Calu3 (cell line): ENCODE measurements around the gene NMNAT2. TPM values are rescaled to one million over a fixed set of nuclear protein-coding genes. Genes with fewer than 3 reads are reported as not detected.

Experiments used
- BruUV-seq: library from RNA; stranded (reverse); fragments of 400-500 nt; replicated peaks from 2 replicates; lab custom pipeline; 2021; lab: Mats Ljungman, UMichigan
- CTCF ChIA-PET: fragments of 300-600 bp; sonication (Branson Sonifier 250); formaldehyde crosslinking; loops from one replicate; lab custom pipeline; 2022; ENCODE audit warnings: antibody characterized with exemption; lab: Charles Lee
- DNase-seq: peaks from one replicate; pipeline ENCODE4 v3.0.0; 2022
- H3K27ac Mint-ChIP-seq: one replicate; pipeline ENCODE4 v1.8.0; 2022; ENCODE audit warnings: mixed read lengths; ENCODE audit not compliant: unreplicated experiment
- H3K27me3 Mint-ChIP-seq: one replicate; pipeline ENCODE4 v1.8.0; 2022; ENCODE audit warnings: mixed read lengths; ENCODE audit not compliant: unreplicated experiment
- H3K36me3 Mint-ChIP-seq: one replicate; pipeline ENCODE4 v1.8.0; 2022; ENCODE audit warnings: mild to moderate bottlenecking, moderate library complexity, mixed read lengths; ENCODE audit not compliant: insufficient read depth, unreplicated experiment
- H3K4me1 Mint-ChIP-seq: one replicate; pipeline ENCODE4 v1.8.0; 2022; ENCODE audit warnings: mild to moderate bottlenecking, low read depth, mixed read lengths; ENCODE audit not compliant: unreplicated experiment
- H3K4me3 Mint-ChIP-seq: one replicate; pipeline ENCODE4 v1.8.0; 2022; ENCODE audit warnings: mild to moderate bottlenecking, low read depth, moderate library complexity, mixed read lengths; ENCODE audit not compliant: unreplicated experiment
- H3K9me3 Mint-ChIP-seq: one replicate; pipeline ENCODE4 v1.8.0; 2022; ENCODE audit warnings: low read depth, mixed read lengths; ENCODE audit not compliant: unreplicated experiment
- intact Hi-C: fragments of 100-400 bp; cut with micrococcal nuclease; formaldehyde crosslinking; loops from one replicate; pipeline ENCODE4 v1.10.0; 2022; ENCODE audit not compliant: unreplicated experiment
- total RNA-seq: library from RNA; stranded (reverse); gene quantifications from 2 replicates; pipeline ENCODE4 v1.2.3, GENCODE V29; 2022
- TF ChIP-seq, protein P1 (sequence below): fragments of 200-600 bp; IDR thresholded peaks from one replicate; pipeline ENCODE4 v1.8.0; 2022; ENCODE audit warnings: antibody characterized with exemption; ENCODE audit not compliant: unreplicated experiment

The NMNAT2 gene
- total RNA-seq, 1 experiment from 2014 or later: 0.26 TPM

DNA sequence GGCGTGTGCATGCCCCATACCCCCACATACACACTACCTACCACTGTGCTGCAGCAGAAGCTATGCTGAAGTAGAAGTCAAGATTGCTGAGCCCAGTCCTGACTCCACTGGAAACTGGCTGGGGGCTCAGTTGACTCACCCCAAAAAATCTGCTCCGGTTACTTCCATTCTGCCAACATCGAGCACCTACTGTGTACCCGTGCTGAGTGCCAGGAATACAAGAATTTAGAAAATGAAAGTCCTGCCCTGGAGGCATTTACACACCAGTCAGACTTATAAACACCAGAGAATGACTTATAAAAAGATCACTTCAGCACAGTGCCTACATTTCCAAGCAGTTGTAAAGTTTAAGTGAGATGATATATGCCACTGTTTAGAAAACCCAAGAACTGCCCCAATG lies 99.1 kb downstream of the NMNAT2 start:
- no peaks in the 10 kb centered on the region for H3K36me3 Mint-ChIP-seq
- no peak for DNase-seq
- no peaks in the 10 kb centered on the region for H3K9me3 Mint-ChIP-seq
- TF ChIP-seq, protein P1, sequence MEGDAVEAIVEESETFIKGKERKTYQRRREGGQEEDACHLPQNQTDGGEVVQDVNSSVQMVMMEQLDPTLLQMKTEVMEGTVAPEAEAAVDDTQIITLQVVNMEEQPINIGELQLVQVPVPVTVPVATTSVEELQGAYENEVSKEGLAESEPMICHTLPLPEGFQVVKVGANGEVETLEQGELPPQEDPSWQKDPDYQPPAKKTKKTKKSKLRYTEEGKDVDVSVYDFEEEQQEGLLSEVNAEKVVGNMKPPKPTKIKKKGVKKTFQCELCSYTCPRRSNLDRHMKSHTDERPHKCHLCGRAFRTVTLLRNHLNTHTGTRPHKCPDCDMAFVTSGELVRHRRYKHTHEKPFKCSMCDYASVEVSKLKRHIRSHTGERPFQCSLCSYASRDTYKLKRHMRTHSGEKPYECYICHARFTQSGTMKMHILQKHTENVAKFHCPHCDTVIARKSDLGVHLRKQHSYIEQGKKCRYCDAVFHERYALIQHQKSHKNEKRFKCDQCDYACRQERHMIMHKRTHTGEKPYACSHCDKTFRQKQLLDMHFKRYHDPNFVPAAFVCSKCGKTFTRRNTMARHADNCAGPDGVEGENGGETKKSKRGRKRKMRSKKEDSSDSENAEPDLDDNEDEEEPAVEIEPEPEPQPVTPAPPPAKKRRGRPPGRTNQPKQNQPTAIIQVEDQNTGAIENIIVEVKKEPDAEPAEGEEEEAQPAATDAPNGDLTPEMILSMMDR: no peak
- H3K4me3 Mint-ChIP-seq: no peak overlapping the region
- no peaks in the 10 kb centered on the region for H3K27me3 Mint-ChIP-seq
- BruUV-seq: no TSS peak
- intact Hi-C loops: loop anchor here (2.0 kb wide), 1 partner anchor 38 kb away; no protein-coding TSS in a partner anchor
- CTCF ChIA-PET: interaction anchor here (0.6 to 2.5 kb wide), 3 partner anchors 37 to 427 kb away, joined by 3 to 9 read pairs (median 3); no protein-coding TSS in a partner anchor
- no peak overlapping the region for H3K27ac Mint-ChIP-seq
- H3K4me1 Mint-ChIP-seq: peaks cover 20% of the 10 kb centered on the region

DNA sequence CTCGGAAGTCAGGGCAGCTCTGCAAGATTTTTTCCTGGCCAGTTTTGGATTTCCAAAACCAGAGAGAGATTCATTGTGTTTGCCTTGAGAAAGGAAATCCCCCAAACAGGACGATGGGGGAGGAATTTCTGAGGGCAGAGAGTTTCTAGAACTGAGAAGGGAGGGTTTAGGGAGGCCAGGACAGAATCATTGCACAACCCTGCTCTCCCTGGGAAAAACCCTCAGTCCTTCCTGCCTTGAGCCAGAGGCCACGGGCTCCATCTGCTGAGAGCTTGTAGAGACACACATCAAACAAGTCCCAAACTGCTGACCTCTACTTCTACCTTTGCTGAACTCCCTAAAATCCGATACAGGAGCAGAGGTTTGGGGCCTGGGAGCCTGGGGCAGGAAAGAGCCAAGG lies 99.7 kb downstream of the NMNAT2 start:
- H3K9me3 Mint-ChIP-seq: no peaks in the 10 kb centered on the region
- peak; percentile 75 for DNase-seq
- BruUV-seq: no TSS peak
- H3K4me1 Mint-ChIP-seq: peaks cover 20% of the 10 kb centered on the region
- TF ChIP-seq, protein P1: peak; percentile 26
- CTCF ChIA-PET: interaction anchor here (0.6 to 2.5 kb wide), 6 partner anchors 37 to 427 kb away, joined by 3 to 9 read pairs (median 4); no protein-coding TSS in a partner anchor
- H3K27me3 Mint-ChIP-seq: no peaks in the 10 kb centered on the region
- H3K27ac Mint-ChIP-seq: no peak overlapping the region
- intact Hi-C loops: loop anchor here (2.0 kb wide), 1 partner anchor 38 kb away; no protein-coding TSS in a partner anchor
- H3K36me3 Mint-ChIP-seq: no peaks in the 10 kb centered on the region
- H3K4me3 Mint-ChIP-seq: no peak overlapping the region

DNA sequence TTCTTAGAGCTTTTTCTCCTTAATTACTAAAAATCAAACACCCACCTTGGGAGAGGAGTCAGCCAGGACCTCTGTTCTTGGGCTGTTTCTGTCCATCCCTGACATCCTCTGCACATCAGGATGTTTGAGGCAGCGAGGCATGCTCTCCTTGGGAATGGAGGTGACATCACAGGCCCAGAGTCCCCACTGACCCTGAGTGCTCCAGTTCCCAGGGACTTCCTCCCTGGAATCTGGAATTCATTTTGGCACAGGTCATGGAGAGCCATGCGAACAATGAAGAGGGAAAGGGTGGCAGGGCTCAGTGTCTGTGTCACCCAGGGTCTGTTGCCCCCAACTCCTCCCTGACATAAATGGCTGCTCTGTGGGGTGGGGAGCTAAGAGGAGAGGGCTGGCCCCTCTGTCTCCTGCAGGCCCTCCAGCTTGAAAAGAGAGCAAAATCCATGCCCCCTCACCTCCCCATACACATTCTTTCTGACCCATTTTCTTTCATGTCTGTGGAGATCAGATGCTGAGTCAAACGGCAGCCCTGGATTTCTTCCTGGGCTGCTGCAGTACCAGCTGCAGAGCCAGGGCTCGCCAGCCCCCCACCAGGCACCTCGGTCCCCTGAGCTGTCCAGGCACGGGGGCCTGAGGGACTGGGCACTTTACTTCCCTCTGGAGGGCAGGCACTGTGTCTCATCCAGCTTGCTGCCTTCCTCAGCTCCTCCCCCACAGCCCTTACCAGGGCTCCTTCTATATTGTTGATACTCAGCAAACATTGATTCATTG lies 102.0 kb downstream of the NMNAT2 start:
- no peaks in the 10 kb centered on the region for H3K36me3 Mint-ChIP-seq
- CTCF ChIA-PET: interaction anchor here (0.7 to 2.1 kb wide), 2 partner anchors 10 to 20 kb away, joined by 5 to 6 read pairs; no protein-coding TSS in a partner anchor
- BruUV-seq: no TSS peak
- TF ChIP-seq, protein P1: no peak
- DNase-seq: no peak
- no peak overlapping the region for H3K27ac Mint-ChIP-seq
- no peaks in the 10 kb centered on the region for H3K27me3 Mint-ChIP-seq
- H3K4me1 Mint-ChIP-seq: peaks cover 20% of the 10 kb centered on the region
- H3K9me3 Mint-ChIP-seq: no peaks in the 10 kb centered on the region
- intact Hi-C loops: no loop called here
- H3K4me3 Mint-ChIP-seq: no peak overlapping the region

DNA sequence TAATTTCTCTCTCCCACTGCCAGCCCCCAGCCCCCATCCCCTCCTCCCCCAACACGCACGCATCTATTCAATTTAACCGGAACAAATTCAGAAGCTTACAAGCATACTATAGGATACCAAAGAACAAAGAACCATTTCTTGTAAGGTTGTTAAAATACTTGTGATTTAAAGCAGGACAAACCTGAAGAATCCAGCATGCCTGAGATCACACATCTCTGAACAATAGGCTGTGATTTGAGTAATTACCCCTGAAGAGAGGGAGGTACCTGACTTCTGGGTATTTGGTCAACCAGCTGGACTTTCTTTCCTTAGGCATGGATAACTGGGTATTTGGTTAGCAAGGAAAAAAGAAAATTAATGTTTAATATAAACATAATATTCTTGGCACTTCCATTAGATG lies 105.1 kb downstream of the NMNAT2 start:
- Mint-ChIP-seq H3K36me3 (no peaks in the 10 kb centered on the region), H3K9me3 (no peaks in the 10 kb centered on the region), H3K4me3 (no peak overlapping the region), H3K4me1 (peaks cover 2% of the 10 kb centered on the region), H3K27me3 (no peaks in the 10 kb centered on the region), H3K27ac (no peak overlapping the region)
- CTCF ChIA-PET: interaction anchor here (0.7 kb wide), 1 partner anchor 401 kb away, joined by 3 read pairs; no protein-coding TSS in a partner anchor
- BruUV-seq: no TSS peak
- TF ChIP-seq, protein P1: no peak
- no peak for DNase-seq
- intact Hi-C loops: no loop called here
